C1 segment of cervical spinal cord (tissue), 14 donors: ENCODE results near the gene GNE.
"Not testable (repeated sequence)": the region's sequence is repeated elsewhere in the genome, so short reads cannot be mapped to it uniquely, and the experiment has no call there.

Experiments
- DNase-seq, 14 donors: peaks; one replicate each; lab custom pipeline; 2025; lab: John Stamatoyannopoulos, UW

Gene GNE

DNA sequence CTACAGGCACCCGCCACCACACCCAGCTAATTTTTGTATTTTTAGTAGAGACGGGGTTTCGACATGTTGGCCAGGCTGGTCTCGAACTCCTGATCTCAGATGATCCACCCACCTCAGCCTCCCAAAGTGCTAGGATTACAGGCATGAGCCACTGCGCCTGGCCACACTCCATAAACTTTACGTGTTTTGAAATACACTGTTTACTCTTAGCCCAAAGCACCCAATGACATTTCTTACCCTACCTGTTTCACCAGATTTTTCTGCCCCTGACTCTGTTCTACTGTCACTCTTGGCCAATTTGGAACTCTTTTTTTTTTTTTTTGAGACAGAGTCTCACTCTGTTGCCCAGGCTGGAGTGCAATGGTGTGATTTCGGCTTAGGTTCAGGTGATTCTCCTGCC lies 15.1 kb upstream of the GNE start:
- DNase-seq: not testable (repeated sequence)

DNA sequence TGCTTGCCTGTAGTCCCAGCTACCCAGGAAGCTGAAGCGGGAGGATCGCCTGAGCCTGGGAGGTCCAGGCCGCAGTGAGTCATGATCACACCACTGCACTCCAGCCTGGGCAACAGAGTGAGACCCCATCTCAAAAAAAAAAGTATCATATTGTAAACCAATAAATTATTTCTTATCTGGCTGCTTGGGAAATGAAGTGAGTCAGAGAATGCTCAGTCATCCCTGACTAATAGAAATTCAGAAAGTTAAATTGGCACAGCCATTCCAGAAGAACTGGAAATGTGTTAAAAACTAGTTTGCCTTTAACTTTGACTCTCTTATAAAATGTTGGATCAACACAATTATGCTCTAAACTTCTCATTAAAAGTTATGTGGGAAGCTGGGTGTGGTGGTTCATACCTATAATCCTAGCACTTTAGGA lies 9.8 kb upstream of the GNE start:
- no peak for DNase-seq

DNA sequence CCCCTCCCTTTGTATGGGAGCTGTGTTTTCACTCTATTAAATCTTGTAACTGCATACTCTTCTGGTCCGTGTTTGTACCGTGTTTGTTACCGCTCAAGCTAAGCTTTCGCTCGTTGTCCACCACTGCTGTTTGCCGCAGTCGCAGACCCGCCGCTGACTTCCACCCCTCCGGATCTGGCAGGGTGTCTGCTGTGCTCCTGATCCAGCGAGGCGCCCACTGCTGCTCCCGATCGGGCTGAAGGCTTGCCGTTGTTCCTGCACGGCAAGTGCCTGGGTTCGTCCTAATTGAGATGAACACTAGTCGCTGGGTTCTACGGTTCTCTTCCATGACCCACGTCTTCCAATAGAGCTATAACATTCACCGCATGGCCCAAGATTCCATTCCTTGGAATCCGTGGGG lies 6.6 kb upstream of the GNE start:
- no peak for DNase-seq

DNA sequence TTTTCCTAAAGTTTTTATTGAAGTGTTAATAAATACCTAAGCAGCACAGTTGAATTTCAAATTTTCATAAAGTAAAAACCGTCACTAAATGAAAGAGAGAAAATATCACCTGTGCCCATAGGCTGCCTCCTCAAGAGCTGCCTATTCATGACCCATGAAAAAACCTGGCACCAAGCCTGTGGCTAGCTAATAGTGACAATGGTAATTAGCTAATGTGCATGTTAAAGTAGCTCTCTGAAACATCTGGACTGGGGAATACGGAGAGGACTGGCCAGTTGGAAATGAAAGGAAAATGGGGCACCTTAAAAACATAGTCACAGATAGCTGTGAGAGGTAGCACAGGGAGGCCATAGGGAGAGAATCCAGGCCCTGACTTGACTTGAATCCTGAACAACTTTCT lies 5.4 kb upstream of the GNE start:
- DNase-seq: peak in 1 of 14 donors; percentile 13

DNA sequence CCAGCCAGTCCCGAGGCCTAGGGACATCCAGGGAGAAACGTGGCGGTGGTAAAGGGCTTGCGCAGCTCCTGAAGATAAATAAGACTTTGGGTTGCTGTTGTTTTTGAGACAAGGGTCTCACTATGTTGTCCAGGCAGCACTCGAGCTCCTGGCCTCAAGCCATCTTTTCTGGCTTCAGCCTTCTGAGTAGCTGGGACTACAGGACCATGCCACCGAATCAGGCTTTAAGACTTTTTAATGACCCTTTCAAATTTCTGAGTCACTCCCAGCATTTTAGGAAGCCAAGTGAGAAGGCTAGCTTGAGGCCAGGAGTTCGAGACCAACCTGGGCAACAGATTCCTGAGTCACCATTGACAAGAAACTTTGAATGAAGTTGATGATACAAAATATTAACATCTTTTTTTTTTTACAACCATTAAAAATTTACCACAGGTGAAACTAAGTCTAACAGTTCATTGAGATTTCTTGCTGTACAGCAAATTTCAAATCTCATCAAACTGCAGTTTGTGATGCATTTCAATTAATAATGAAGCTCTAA lies 817 bp upstream of the GNE start:
- peak in 2 of 14 donors; percentile 38 to 42 for DNase-seq

DNA sequence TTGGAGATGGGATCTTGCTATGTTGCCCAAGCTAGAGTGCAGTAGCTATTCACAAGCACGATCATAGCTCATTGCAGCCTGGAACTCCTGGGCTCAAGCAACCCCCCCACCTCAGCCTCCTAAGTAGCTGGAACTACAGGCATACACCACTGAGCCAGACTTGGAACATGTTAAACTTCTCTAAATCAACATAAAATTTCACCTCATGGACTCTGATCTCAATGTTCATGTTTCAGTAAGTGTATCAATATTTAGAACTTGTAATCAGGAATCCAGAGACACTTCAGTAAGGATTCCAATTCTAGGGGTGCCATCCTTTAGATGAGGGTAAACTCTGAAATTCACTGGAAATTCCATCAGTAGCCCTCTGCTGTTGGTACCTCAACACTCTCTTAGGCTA lies 6.8 kb downstream of the GNE start:
- no peak for DNase-seq

DNA sequence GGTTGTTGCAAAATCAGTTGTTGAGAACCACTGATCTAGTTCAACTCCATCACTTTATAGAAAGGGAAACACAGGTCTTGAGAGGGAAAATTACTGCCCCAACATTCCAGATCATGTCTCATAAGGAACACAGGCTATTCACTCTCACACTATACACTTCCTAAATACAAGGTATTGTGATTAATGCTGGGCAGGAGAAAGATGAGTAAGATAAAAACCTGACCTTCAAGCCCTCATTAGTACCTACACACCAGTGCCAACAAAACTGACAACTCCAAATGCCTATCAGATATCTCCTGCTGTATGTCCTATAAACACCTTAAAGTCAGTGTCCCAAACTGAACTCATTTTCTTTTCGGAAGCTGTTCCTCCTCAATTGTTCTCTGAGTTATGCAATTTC lies 8.2 kb downstream of the GNE start:
- DNase-seq: no peak

DNA sequence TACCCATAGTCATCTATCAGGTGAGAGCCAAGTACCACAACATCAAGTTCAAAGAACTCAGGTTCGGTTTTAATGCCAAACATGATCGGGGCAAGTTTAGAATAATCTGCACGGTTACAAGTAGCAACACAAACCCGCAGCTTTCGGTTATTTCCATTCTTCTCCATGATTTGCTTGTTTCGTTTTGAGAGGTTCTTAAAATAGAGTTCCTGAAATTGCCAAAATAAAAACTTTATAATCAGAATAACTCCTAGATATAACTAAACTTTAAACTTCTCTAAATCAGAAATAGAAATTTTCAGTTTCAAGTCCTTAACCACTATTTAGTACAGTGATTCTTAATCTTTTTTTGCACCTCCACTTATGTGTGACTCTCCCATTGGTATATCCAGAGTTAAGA lies 9.1 kb downstream of the GNE start:
- DNase-seq: no peak

DNA sequence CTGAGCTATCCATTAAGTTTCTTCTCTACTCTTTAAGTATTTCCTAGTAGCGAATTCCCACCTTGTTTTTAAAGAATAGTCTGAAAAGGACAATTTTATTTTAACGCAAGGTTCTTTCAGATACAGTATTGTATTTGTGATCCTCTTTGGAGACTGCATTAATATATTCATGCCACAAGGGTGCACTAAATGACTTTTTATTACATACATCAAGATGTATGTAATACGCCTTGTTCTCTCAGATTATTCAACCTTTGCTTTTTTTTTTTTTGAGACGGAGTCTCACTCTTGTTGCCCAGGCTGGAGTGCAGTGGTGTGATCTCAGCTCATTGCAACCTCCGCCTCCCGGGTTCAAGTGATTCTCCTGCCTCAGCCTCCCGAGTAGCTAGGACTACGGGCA lies 10.2 kb downstream of the GNE start:
- not testable (repeated sequence) for DNase-seq

DNA sequence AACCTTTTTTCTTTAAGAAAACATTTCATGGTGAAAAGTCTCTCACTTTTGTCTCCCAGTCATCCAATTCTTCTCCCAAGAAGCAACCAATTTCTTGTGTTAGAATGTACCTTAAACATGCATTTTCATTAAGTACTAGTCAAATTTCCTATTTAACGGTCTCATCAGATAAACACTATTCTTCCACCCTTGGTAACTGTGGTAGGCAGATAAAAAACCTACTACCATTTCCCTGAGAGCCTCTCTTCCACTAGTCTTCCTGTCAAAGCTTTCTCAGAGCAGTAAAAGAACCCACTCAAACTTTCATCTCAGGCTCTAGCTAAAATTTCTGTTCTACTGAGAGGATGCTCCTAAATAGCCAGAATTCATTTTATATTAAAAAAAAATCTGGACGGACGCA lies 10.9 kb downstream of the GNE start:
- no peak for DNase-seq

DNA sequence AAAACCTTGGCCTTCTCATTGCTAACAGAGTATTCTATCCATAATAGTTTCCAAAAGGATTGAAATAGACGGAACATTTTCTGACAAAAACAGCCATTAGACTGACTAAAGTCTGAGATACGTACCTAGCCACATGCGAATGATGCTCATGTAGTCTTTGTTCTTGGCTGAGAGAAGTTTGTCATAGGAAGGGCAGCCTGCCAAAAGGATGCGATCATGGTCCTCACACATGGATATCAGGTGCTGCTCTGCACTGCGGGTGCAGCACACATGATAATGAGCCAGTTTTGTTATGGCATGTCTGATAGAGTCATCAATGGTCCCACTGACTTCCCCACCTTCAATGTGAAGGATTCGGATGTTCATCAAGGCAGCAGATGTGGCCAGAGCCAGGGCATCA lies 12.3 kb downstream of the GNE start:
- DNase-seq: no peak

DNA sequence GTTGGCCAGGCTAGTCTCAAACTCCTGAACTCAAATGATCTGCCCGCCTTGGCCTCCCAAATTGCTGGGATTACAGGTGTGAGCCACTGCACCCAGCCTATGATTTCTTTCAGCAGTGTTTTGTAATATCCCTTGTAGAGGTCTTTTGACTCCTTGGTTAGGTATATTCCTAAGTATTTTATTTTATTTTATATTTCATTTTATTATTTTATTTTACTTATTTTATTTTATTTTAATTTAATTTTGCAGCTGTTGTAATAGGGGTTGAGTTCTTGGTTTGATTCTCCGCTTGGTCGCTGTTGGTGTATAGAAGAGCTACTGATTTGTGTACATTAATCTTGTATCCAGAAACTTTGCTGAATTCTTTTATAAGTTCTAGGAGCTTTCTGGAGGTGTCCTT lies 18.6 kb downstream of the GNE start:
- DNase-seq: not testable (repeated sequence)

DNA sequence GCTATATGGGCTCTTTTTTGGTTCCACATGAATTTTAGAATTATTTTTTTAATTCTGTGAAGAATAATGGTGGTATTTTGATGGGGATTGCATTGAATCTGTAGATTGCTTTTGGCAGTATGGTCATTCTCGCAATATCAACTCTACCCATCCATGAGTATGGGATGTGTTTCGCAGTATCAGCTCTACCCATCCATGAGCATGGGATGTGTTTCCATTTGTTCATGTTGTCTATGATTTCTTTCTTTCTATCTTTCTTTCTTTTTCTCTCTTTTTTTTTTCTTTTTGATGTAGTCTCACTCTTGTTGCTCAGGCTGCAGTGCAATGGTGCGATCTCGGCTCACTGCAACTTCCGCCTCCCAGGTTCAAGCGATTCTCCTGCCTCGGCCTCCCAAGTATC lies 19.0 kb downstream of the GNE start:
- DNase-seq: not testable (repeated sequence)

DNA sequence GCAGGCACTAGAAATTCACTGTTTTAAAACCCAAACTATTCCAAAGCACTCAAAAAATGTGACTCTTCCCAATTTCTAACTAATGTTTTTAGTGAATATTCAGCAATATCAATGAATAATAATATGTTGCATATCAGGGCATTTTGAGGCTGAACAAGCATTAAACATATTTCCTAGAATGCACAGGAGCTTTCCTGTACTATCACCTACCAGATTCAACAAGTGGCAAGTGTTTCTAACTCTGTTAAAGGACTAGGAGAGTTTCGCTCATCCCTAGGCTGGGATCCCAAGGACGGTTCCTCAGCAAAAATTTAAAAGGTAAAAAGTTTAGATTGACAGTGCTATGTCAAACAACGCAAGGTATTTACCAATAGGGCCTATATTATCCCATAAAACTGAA lies 21.0 kb downstream of the GNE start:
- DNase-seq: no peak

DNA sequence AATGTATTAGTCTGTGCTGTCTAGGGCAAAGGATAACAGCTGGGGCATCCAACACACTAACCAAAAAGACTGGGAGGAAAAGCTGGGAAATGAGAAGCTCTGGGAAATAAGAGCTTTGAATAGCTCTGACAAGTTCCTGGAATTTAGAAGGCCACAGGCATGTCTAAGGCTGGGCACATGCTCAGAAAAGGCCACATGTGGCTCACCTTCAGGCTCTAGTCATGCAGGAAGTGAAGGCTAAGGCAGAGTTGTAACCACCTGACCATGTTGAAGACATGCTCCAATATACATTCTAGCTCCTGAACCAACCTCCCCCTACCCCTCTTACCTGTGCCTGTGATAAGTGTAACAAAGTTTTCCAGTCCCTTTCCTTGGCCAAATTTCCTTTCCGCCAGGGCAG lies 35.8 kb downstream of the GNE start:
- no peak for DNase-seq

DNA sequence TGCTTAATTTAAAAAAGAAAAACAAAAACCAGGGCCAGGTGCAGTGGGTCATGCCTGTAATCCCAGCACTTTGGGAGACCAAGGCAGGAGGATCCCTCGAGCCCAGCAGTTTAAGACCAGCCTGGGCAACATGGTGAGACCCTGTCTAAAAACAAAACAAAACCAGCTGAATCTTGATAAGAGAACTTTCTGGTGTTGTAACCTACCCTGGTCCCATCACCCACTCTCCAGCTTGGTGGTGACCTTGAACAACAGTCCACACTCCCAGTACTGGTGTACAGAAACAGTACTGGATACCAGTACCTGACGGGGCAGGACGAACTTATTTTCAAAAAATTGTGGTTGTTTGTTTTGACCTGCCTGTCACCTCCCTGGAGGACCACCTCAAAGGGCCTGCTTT lies 36.6 kb downstream of the GNE start:
- DNase-seq: no peak

DNA sequence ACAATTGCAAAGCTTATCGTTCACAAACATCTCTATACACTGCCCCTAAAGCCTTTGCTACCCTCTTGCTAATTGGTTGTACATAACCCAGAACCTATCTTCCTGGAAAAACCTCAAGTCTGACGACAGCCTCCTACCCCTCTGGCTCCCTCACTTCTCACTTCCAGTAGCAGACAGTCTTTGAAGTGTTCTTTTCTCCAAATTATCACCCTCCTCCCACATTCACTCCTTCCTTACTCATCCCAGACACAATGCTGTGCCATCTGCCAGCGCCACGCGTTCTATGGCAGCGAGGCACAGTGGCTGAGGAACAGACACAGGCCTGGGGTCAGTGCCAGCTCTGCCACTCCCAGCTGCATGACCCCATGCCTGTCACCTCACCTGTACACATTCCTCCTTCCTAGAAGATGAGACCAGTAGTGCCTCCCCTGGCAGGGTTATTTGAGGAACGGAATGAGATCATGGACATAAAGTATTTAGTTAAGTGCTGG lies 39.8 kb downstream of the GNE start:
- peak in 1 of 14 donors; percentile 67 for DNase-seq

DNA sequence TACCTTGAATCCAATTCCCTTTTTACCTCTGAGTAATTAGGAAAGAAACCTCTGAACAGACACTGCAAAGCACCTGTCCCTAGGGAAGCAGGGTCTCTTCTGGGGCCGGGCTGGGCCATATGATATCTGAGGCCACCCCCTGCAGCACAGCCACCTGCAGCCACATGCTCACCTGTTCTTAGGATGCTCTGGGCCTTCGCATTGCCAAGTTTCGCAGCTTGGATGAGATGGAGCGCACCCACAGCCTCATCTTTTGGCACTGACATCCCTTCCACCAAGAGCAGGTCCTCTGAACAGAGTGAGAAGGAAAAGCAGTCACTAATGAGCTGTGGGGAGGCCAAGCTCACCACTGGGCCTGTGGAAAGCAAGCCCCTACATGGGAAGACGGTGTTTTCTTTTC lies 40.2 kb downstream of the GNE start:
- DNase-seq: peak in 1 of 14 donors; percentile 81

DNA sequence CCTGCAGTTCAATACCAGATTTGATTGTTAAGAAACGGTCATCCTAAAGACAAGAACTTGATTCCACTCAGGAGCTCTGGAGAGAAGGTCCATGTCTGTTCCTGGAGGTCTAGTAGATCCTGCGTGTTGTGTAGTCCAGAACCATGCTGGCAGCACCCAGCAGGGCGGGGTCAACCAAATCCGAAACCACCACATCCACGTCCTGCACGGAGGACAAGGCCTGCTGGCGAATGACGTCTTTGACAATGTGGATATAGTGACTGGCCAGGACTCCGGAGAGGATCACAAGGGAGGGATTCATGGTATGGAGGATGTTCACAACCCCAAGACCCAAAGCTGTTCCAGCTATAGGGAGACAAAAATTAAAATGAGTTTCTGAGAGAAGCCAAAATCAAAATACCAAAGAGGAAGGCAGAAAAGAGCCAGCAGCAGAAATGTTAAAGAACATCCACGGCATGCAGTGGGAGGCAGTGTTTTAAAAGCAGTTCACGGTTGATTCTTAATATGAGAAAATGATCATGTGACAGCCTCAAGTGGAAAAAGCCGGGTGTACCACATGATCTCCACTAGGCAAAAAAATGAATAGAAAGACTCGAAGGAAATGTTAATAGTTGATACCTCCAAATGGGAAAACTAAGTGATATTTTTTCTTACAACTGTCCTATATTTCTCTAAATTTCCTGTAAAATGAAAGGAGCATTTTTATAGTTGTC lies 40.8 kb downstream of the GNE start:
- peak in 1 of 14 donors; percentile 18 for DNase-seq

DNA sequence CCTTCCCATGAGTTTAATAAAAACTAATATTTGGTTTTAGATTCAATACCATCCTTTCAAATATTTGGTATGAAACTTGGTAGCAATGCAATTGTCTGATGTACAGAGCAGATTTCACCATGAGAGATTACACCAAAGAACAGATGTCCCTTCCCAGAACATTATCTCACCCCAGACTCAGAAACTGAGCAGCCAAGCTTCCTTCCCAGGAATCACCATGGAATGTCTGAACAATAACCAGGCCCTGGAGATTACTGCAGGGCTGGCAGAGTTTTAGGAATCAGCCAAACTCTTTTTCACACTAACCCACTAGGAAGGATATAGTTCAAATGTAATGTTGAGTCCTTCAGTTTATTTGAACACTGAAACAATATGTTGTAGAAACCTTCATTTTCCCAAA lies 43.7 kb downstream of the GNE start:
- peak in 1 of 14 donors; percentile 12 for DNase-seq

DNA sequence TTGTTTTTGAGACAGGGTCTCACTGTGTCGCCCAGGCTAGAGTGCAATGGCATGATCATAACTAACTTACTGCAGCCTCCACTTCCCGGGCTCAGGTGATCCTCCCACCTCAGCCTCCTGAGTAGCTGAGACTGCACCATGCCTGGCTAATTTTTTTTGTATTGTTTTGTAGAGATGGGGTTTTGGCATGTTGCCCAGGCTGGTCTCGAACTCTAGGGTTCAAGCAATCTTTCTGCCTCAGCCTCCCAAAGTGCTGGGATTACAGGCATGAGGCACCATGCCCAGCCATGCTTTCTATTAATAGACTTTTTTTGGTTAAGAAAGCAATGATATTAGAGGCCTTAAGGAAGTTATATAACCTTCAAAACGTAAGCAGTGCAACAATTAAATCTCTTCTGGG lies 44.3 kb downstream of the GNE start:
- no peak for DNase-seq

DNA sequence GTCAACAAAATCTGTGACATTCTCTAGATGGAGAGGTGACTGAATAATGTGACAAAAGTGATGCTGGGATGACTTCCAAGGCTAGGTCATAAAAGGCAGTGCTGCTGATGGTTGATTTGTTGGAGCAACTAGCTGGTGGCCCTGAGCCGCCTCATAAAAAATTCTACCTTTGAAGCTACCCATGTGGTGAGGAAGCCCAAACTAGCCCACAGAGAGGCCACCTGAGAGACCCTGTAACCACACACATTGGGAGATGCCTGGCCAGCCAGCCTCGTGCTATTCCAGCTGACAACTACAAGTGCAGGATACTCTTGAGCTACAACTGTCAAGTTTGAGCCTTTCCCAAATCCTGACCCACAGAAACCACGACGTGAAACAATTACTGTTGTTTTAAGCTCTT lies 44.9 kb downstream of the GNE start:
- no peak for DNase-seq

DNA sequence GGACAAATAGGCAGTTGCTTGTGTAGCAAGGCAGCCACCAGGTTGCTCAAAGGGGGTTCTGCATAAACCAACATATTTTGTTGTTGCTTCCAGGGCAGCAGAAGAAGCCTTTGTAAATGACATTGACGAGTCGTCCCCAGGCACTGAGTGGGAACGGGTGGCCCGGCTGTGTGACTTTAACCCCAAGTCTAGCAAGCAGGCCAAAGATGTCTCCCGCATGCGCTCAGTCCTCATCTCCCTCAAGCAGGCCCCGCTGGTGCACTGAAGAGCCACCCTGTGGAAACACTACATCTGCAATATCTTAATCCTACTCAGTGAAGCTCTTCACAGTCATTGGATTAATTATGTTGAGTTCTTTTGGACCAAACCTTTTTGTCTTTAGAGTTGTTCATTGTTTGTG lies 46.7 kb downstream of the GNE start:
- no peak for DNase-seq

DNA sequence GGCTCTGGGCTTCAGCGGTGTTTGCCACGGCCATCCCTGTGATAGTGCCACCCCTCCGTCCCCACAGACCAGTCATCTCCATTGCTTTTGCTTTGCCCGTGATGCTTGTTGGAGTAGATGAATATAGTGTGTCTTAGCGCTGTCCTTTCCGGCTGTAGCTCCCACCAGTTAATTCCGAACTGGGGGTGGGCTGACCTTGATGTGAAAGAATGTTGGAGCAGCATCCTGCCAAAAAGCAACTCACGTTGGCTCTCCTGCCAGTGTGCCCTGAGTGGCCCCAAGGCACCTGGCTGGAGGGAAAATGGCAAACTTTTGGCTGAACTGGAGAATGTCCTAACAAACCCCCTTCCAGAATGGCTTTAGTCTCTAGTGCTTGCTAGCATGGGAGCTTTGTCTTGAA lies 47.5 kb downstream of the GNE start:
- DNase-seq: no peak
